Measurements from ENCODE around the gene ZDHHC19. TPM values are rescaled to one million over a fixed set of nuclear protein-coding genes. Genes with fewer than 3 reads are reported as not detected.
A peak's percentile ranks its signal among the peaks of the same experiment; 100 is the strongest.

Gene ZDHHC19
- total RNA-seq, 1 donor from 2014 or later = not detected

- H3K4me3 ChIP-seq = no peak overlapping the region
- H3K4me1 ChIP-seq = peaks cover 12% of the 10 kb centered on the region
- DNase-seq = no peak
- no peaks in the 10 kb centered on the region for H3K36me3 ChIP-seq
- no peaks in the 10 kb centered on the region for H3K9me3 ChIP-seq (replicated peaks)
- intact Hi-C loops (cut with micrococcal nuclease) = no loop called here
- H3K27ac ChIP-seq (replicated peaks) = no peak overlapping the region
- H3K27me3 ChIP-seq (ENCODE audit: low read depth) = peaks cover 14% of the 10 kb centered on the region
- TF ChIP-seq CTCF (IDR thresholded peaks at IDR 0.05; ENCODE audit: borderline replicate concordance) = no peak
Measured at GRCh38 chr3:196220587-196220986, 9.4 kb upstream of the ZDHHC19 start.

- DNase-seq = no peak
- no peak for TF ChIP-seq CTCF (IDR thresholded peaks at IDR 0.05; ENCODE audit: borderline replicate concordance)
- intact Hi-C loops (cut with micrococcal nuclease) = no loop called here
- Histone ChIP-seq H3K36me3 (no peaks in the 10 kb centered on the region), H3K4me1 (peaks cover 12% of the 10 kb centered on the region), H3K4me3 (peak overlapping the region; percentile 53), H3K27me3 (ENCODE audit: low read depth) (peaks cover 20% of the 10 kb centered on the region), H3K9me3 (replicated peaks) (no peaks in the 10 kb centered on the region), H3K27ac (replicated peaks) (no peak overlapping the region)
Measured at GRCh38 chr3:196219970-196220311, 8.7 kb upstream of the ZDHHC19 start.

- DNase-seq = peak; percentile 36
- Histone ChIP-seq H3K4me1 (peaks cover 12% of the 10 kb centered on the region), H3K36me3 (no peaks in the 10 kb centered on the region), H3K4me3 (peak overlapping the region; percentile 53), H3K27ac (replicated peaks) (no peak overlapping the region), H3K9me3 (replicated peaks) (no peaks in the 10 kb centered on the region), H3K27me3 (ENCODE audit: low read depth) (peaks cover 25% of the 10 kb centered on the region)
- intact Hi-C loops (cut with micrococcal nuclease) = no loop called here
- no peak for TF ChIP-seq CTCF (IDR thresholded peaks at IDR 0.05; ENCODE audit: borderline replicate concordance)
Measured at GRCh38 chr3:196219194-196219969, 8.2 kb upstream of the ZDHHC19 start.

GRCh38 chr3:196218155-196218712, 7.0 kb upstream of the ZDHHC19 start:
- no peak for DNase-seq
- H3K27ac ChIP-seq (replicated peaks) = no peak overlapping the region
- intact Hi-C loops (cut with micrococcal nuclease) = no loop called here
- H3K27me3 ChIP-seq (ENCODE audit: low read depth) = peaks cover 32% of the 10 kb centered on the region
- no peaks in the 10 kb centered on the region for H3K9me3 ChIP-seq (replicated peaks)
- H3K36me3 ChIP-seq = no peaks in the 10 kb centered on the region
- no peak overlapping the region for H3K4me3 ChIP-seq
- no peak for TF ChIP-seq CTCF (IDR thresholded peaks at IDR 0.05; ENCODE audit: borderline replicate concordance)
- peaks cover 12% of the 10 kb centered on the region for H3K4me1 ChIP-seq

- TF ChIP-seq CTCF (IDR thresholded peaks at IDR 0.05; ENCODE audit: borderline replicate concordance) = no peak
- intact Hi-C loops (cut with micrococcal nuclease) = no loop called here
- Histone ChIP-seq H3K4me3 (no peak overlapping the region), H3K27ac (replicated peaks) (no peak overlapping the region), H3K36me3 (no peaks in the 10 kb centered on the region), H3K27me3 (ENCODE audit: low read depth) (peaks cover 35% of the 10 kb centered on the region), H3K9me3 (replicated peaks) (no peaks in the 10 kb centered on the region), H3K4me1 (peaks cover 12% of the 10 kb centered on the region)
- DNase-seq = no peak
Measured at GRCh38 chr3:196217307-196218154, 6.3 kb upstream of the ZDHHC19 start.

All from left ventricle myocardium inferior (tissue), 1 donor.